Thoracic aorta (tissue), 2 donors: ENCODE results near the gene TMEM161B. TPM values are rescaled to one million over a fixed set of nuclear protein-coding genes. Genes with fewer than 3 reads are reported as not detected.
"Not testable (repeated sequence)": the region's sequence is repeated elsewhere in the genome, so short reads cannot be mapped to it uniquely, and the experiment has no call there.

Source experiments
- ATAC-seq: fragments of 150-250 bp; one replicate; pipeline ENCODE4 v1.8.0; 2017; ENCODE audit warnings: low read depth; ENCODE audit not compliant: insufficient number of reproducible peaks, low FRiP score
- DNase-seq: peaks from one replicate; pipeline ENCODE4 v3.0.0-alpha.2; 2020; ENCODE audit warnings: low spot score
- H3K27ac ChIP-seq, 2 donors: fragments of 200-600 bp; sonication (generic); 1 replicate in 1 of 2; 2 replicates in 1 of 2; pipeline ENCODE4 v1.5.1; 2016; ENCODE audit warnings: mild to moderate bottlenecking in 2 of 2, moderate library complexity in 2 of 2
- H3K27me3 ChIP-seq: fragments of 200-600 bp; sonication (generic); replicated peaks from 2 replicates; pipeline ENCODE4 v1.6.0; 2016; ENCODE audit warnings: mild to moderate bottlenecking; ENCODE audit not compliant: insufficient read depth
- H3K36me3 ChIP-seq: fragments of 200-600 bp; sonication (generic); one replicate; pipeline ENCODE4 v1.5.1; 2016
- H3K4me1 ChIP-seq, 2 donors: fragments of 200-600 bp; sonication (generic); 1 replicate in 1 of 2; 2 replicates in 1 of 2; pipeline versions ENCODE4 v1.5.1 to v1.6.0; 2016; ENCODE audit warnings: low read depth in 2 of 2, mild to moderate bottlenecking in 1 of 2; ENCODE audit not compliant: control insufficient read depth in 1 of 2
- H3K4me3 ChIP-seq: fragments of 200-600 bp; sonication (generic); 2 replicates; pipeline ENCODE4 v1.5.1; 2016; ENCODE audit warnings: mild to moderate bottlenecking
- H3K9me3 ChIP-seq: fragments of 200-600 bp; sonication (generic); 2 replicates; pipeline ENCODE4 v1.5.1; 2016
- CTCF ChIP-seq: fragments of 200-600 bp; sonication (generic); IDR thresholded peaks from one replicate; pipeline ENCODE4 v1.5.1; 2019; ENCODE audit warnings: antibody characterized with exemption
- total RNA-seq, 2 donors: library from RNA; depleted of rRNA; stranded (reverse); fragments of >200 nt; gene quantifications; one replicate each; pipeline versions ENCODE4 v1.1.0 to v1.2.3, GENCODE V29; 2016

The TMEM161B gene
- total RNA-seq, 2 donors from 2014 or later = 9.7 to 19.5 TPM

- Histone ChIP-seq H3K4me1 (no peaks in the 10 kb centered on the region), H3K27ac (no peak overlapping the region), H3K9me3 (peaks cover 21% of the 10 kb centered on the region), H3K27me3 (no peaks in the 10 kb centered on the region), H3K36me3 (no peaks in the 10 kb centered on the region), H3K4me3 (no peak overlapping the region)
- DNase-seq = no peak
- ATAC-seq = no peak
- no peak for TF ChIP-seq CTCF
Observed at GRCh38 chr5:88188458-88189132, 80.0 kb downstream of the TMEM161B start.

- Histone ChIP-seq H3K4me1 (no peaks in the 10 kb centered on the region), H3K4me3 (no peak overlapping the region), H3K27me3 (no peaks in the 10 kb centered on the region), H3K36me3 (no peaks in the 10 kb centered on the region), H3K9me3 (peaks cover 3% of the 10 kb centered on the region), H3K27ac (no peak overlapping the region)
- ATAC-seq (no peak), DNase-seq (no peak)
- TF ChIP-seq CTCF = no peak
Observed at GRCh38 chr5:88183255-88183654, 85.4 kb downstream of the TMEM161B start.

GRCh38 chr5:88177486-88177885 is 91.2 kb downstream of the TMEM161B start:
- DNase-seq, ATAC-seq, H3K36me3 ChIP-seq, H3K27ac ChIP-seq, H3K4me1 ChIP-seq, H3K9me3 ChIP-seq, H3K4me3 ChIP-seq, H3K27me3 ChIP-seq: not testable (repeated sequence)

- ATAC-seq (no peak), DNase-seq (no peak)
- H3K9me3 ChIP-seq = no peaks in the 10 kb centered on the region
- H3K27ac ChIP-seq = no peak overlapping the region
- H3K4me1 ChIP-seq = no peaks in the 10 kb centered on the region
- no peaks in the 10 kb centered on the region for H3K36me3 ChIP-seq
- H3K4me3 ChIP-seq = no peak overlapping the region
- H3K27me3 ChIP-seq = no peaks in the 10 kb centered on the region
- no peak for TF ChIP-seq CTCF
Observed at GRCh38 chr5:88172847-88173758, 95.5 kb downstream of the TMEM161B start.

- Histone ChIP-seq H3K4me1 (no peaks in the 10 kb centered on the region), H3K27me3 (no peaks in the 10 kb centered on the region), H3K36me3 (no peaks in the 10 kb centered on the region), H3K9me3 (no peaks in the 10 kb centered on the region), H3K27ac (no peak overlapping the region), H3K4me3 (no peak overlapping the region)
- no peak for TF ChIP-seq CTCF
- no peak for ATAC-seq
- DNase-seq = no peak
Observed at GRCh38 chr5:88159591-88159990, 109.1 kb downstream of the TMEM161B start.
